HK-2 (cell line): ENCODE results near the gene ARL14EP.

Source experiments
- DNase-seq: peaks from one replicate; pipeline ENCODE4 v3.0.0-alpha.2; 2018; ENCODE audit not compliant: unreplicated experiment

The ARL14EP gene

DNA sequence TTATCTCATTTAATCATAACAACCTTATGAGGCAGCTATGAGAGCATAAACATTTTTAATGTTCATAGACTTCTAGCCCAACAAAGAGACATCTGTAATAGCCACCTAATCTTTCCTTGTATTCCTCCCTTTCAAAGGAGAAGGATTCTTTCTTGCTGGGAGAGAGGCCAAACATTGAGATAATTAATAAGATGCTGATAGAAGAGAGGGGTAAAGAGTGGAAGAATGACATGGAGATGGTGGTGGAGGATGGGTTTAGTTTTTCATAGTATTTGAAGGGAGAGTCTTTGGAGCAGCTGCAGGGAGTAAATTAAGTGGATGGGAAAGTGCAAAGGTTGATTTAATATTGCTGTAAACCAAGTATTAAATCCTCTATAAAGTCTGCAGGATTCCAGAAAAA is 57.9 kb downstream of the ARL14EP start:
- no peak for DNase-seq

GRCh38 chr11:30381879-30382278 is 59.0 kb downstream of the ARL14EP start:
- DNase-seq = no peak
